NB4 (cell line): ENCODE data around the gene SIKE1.

ENCODE experiments used
- CTCF ChIP-seq: IDR thresholded peaks from one replicate; pipeline ENCODE4 v1.5.1; 2012; ENCODE audit warnings: low read depth, low read length
- MYC ChIP-seq: IDR thresholded peaks from 2 replicates; pipeline ENCODE4 v1.6.1; 2011; ENCODE audit warnings: low read depth, low read length
- POLR2A ChIP-seq: IDR thresholded peaks from 2 replicates; pipeline ENCODE4 v1.6.1; 2011; ENCODE audit warnings: mild to moderate bottlenecking; ENCODE audit not compliant: insufficient read length; ENCODE audit errors: extremely low read depth

- no peak for TF ChIP-seq CTCF
- no peak for TF ChIP-seq POLR2A
- no peak for TF ChIP-seq MYC
Observed at GRCh38 chr1:114749835-114750234, 30.6 kb downstream of the SIKE1 start.
